ENCODE measurements around the gene MARCHF10. TPM values are rescaled to one million over a fixed set of nuclear protein-coding genes. Genes with fewer than 3 reads are reported as not detected.
A peak's percentile ranks its signal among the peaks of the same experiment; 100 is the strongest.

MARCHF10 gene
- total RNA-seq, 2 experiments from 2014 or later: not detected

- ChIA-PET CTCF (no interaction called here), POLR2A (no interaction called here)
- H3K27me3 Mint-ChIP-seq: peaks cover 17% of the 10 kb centered on the region
- H3K27ac Mint-ChIP-seq: no peak overlapping the region
- peak; percentile 9 for DNase-seq
- no peak for ATAC-seq
- H3K36me3 Mint-ChIP-seq (ENCODE audit: low read depth): no peaks in the 10 kb centered on the region
- H3K9me3 Mint-ChIP-seq (ENCODE audit: low read depth): no peaks in the 10 kb centered on the region
- intact Hi-C loops (cut with DNase I, micrococcal nuclease): no loop called here
- H3K4me3 Mint-ChIP-seq: no peak overlapping the region
- peaks cover 7% of the 10 kb centered on the region for H3K4me1 Mint-ChIP-seq
Measured at GRCh38 chr17:62819511-62820221, 11.6 kb upstream of the MARCHF10 start.

GRCh38 chr17:62818526-62818925 is 10.4 kb upstream of the MARCHF10 start:
- Mint-ChIP-seq H3K27me3 (peaks cover 17% of the 10 kb centered on the region), H3K4me3 (no peak overlapping the region), H3K27ac (no peak overlapping the region), H3K4me1 (peaks cover 7% of the 10 kb centered on the region), H3K36me3 (ENCODE audit: low read depth) (no peaks in the 10 kb centered on the region), H3K9me3 (ENCODE audit: low read depth) (no peaks in the 10 kb centered on the region)
- CTCF ChIA-PET: interaction anchor here (0.7 kb wide), 1 partner anchor 1172 kb away, joined by 4 read pairs; no protein-coding TSS in a partner anchor
- POLR2A ChIA-PET: no interaction called here
- ATAC-seq (no peak), DNase-seq (no peak)
- intact Hi-C loops (cut with DNase I, micrococcal nuclease): no loop called here

- H3K9me3 Mint-ChIP-seq (ENCODE audit: low read depth): no peaks in the 10 kb centered on the region
- DNase-seq: no peak
- ATAC-seq: no peak
- ChIA-PET POLR2A (no interaction called here), CTCF (no interaction called here)
- no peak overlapping the region for H3K27ac Mint-ChIP-seq
- H3K27me3 Mint-ChIP-seq: peaks cover 19% of the 10 kb centered on the region
- no peaks in the 10 kb centered on the region for H3K36me3 Mint-ChIP-seq (ENCODE audit: low read depth)
- H3K4me1 Mint-ChIP-seq: peaks cover 7% of the 10 kb centered on the region
- H3K4me3 Mint-ChIP-seq: no peak overlapping the region
- intact Hi-C loops (cut with DNase I, micrococcal nuclease): no loop called here
Measured at GRCh38 chr17:62816282-62816839, 8.2 kb upstream of the MARCHF10 start.

GRCh38 chr17:62809656-62810055 is 1.5 kb upstream of the MARCHF10 start:
- ChIA-PET POLR2A (no interaction called here), CTCF (no interaction called here)
- ATAC-seq (no peak), DNase-seq (no peak)
- intact Hi-C loops (cut with DNase I, micrococcal nuclease): no loop called here
- H3K4me3 Mint-ChIP-seq: no peak overlapping the region
- no peaks in the 10 kb centered on the region for H3K9me3 Mint-ChIP-seq (ENCODE audit: low read depth)
- peaks cover 31% of the 10 kb centered on the region for H3K27me3 Mint-ChIP-seq
- H3K4me1 Mint-ChIP-seq: peaks cover 3% of the 10 kb centered on the region
- no peaks in the 10 kb centered on the region for H3K36me3 Mint-ChIP-seq (ENCODE audit: low read depth)
- H3K27ac Mint-ChIP-seq: no peak overlapping the region

- ATAC-seq: no peak
- H3K27me3 Mint-ChIP-seq: peaks cover 40% of the 10 kb centered on the region
- intact Hi-C loops (cut with DNase I, micrococcal nuclease): no loop called here
- H3K4me1 Mint-ChIP-seq: peaks cover 3% of the 10 kb centered on the region
- H3K4me3 Mint-ChIP-seq: no peak overlapping the region
- no peaks in the 10 kb centered on the region for H3K36me3 Mint-ChIP-seq (ENCODE audit: low read depth)
- POLR2A ChIA-PET: no interaction called here
- no peaks in the 10 kb centered on the region for H3K9me3 Mint-ChIP-seq (ENCODE audit: low read depth)
- H3K27ac Mint-ChIP-seq: no peak overlapping the region
- CTCF ChIA-PET: no interaction called here
- DNase-seq: no peak
Measured at GRCh38 chr17:62808576-62808970, 459 bp upstream of the MARCHF10 start.

GRCh38 chr17:62805234-62805633 is 2.9 kb downstream of the MARCHF10 start:
- intact Hi-C loops (cut with DNase I, micrococcal nuclease): no loop called here
- ChIA-PET POLR2A (no interaction called here), CTCF (no interaction called here)
- ATAC-seq (no peak), DNase-seq (no peak)
- Mint-ChIP-seq H3K27ac (no peak overlapping the region), H3K4me1 (peaks cover 3% of the 10 kb centered on the region), H3K36me3 (ENCODE audit: low read depth) (no peaks in the 10 kb centered on the region), H3K4me3 (no peak overlapping the region), H3K27me3 (peaks cover 42% of the 10 kb centered on the region), H3K9me3 (ENCODE audit: low read depth) (no peaks in the 10 kb centered on the region)

- no peaks in the 10 kb centered on the region for H3K9me3 Mint-ChIP-seq (ENCODE audit: low read depth)
- ChIA-PET CTCF (no interaction called here), POLR2A (no interaction called here)
- H3K27ac Mint-ChIP-seq: no peak overlapping the region
- intact Hi-C loops (cut with DNase I, micrococcal nuclease): no loop called here
- no peaks in the 10 kb centered on the region for H3K36me3 Mint-ChIP-seq (ENCODE audit: low read depth)
- ATAC-seq: no peak
- H3K4me3 Mint-ChIP-seq: no peak overlapping the region
- no peak for DNase-seq
- H3K4me1 Mint-ChIP-seq: peaks cover 3% of the 10 kb centered on the region
- H3K27me3 Mint-ChIP-seq: peaks cover 41% of the 10 kb centered on the region
Measured at GRCh38 chr17:62804822-62805221, 3.3 kb downstream of the MARCHF10 start.

GRCh38 chr17:62804025-62804424 is 4.1 kb downstream of the MARCHF10 start:
- H3K9me3 Mint-ChIP-seq (ENCODE audit: low read depth): no peaks in the 10 kb centered on the region
- no peak for DNase-seq
- no peaks in the 10 kb centered on the region for H3K36me3 Mint-ChIP-seq (ENCODE audit: low read depth)
- peaks cover 37% of the 10 kb centered on the region for H3K27me3 Mint-ChIP-seq
- CTCF ChIA-PET: no interaction called here
- POLR2A ChIA-PET: no interaction called here
- intact Hi-C loops (cut with DNase I, micrococcal nuclease): no loop called here
- no peak for ATAC-seq
- H3K4me1 Mint-ChIP-seq: peaks cover 3% of the 10 kb centered on the region
- no peak overlapping the region for H3K27ac Mint-ChIP-seq
- no peak overlapping the region for H3K4me3 Mint-ChIP-seq

- Mint-ChIP-seq H3K4me1 (peaks cover 2% of the 10 kb centered on the region), H3K9me3 (ENCODE audit: low read depth) (no peaks in the 10 kb centered on the region), H3K27ac (no peak overlapping the region), H3K27me3 (peaks cover 38% of the 10 kb centered on the region), H3K36me3 (ENCODE audit: low read depth) (no peaks in the 10 kb centered on the region), H3K4me3 (no peak overlapping the region)
- intact Hi-C loops (cut with DNase I, micrococcal nuclease): no loop called here
- no peak for ATAC-seq
- ChIA-PET CTCF (no interaction called here), POLR2A (interaction anchor here (0.5 kb wide), 1 partner anchor 22 kb away, joined by 3 read pairs; no protein-coding TSS in a partner anchor)
- no peak for DNase-seq
Measured at GRCh38 chr17:62802561-62803205, 5.4 kb downstream of the MARCHF10 start.

- ATAC-seq (no peak), DNase-seq (no peak)
- H3K36me3 Mint-ChIP-seq (ENCODE audit: low read depth): no peaks in the 10 kb centered on the region
- H3K4me1 Mint-ChIP-seq: no peaks in the 10 kb centered on the region
- POLR2A ChIA-PET: no interaction called here
- no peak overlapping the region for H3K4me3 Mint-ChIP-seq
- CTCF ChIA-PET: no interaction called here
- H3K9me3 Mint-ChIP-seq (ENCODE audit: low read depth): no peaks in the 10 kb centered on the region
- intact Hi-C loops (cut with DNase I, micrococcal nuclease): no loop called here
- peaks cover 30% of the 10 kb centered on the region for H3K27me3 Mint-ChIP-seq
- no peak overlapping the region for H3K27ac Mint-ChIP-seq
Measured at GRCh38 chr17:62801553-62802114, 6.5 kb downstream of the MARCHF10 start.

GRCh38 chr17:62800585-62800984 is 7.5 kb downstream of the MARCHF10 start:
- no peaks in the 10 kb centered on the region for H3K4me1 Mint-ChIP-seq
- H3K27me3 Mint-ChIP-seq: peaks cover 31% of the 10 kb centered on the region
- intact Hi-C loops (cut with DNase I, micrococcal nuclease): no loop called here

GRCh38 chr17:62797959-62798358 is 10.2 kb downstream of the MARCHF10 start:
- DNase-seq (no peak), ATAC-seq (peak; percentile 53)
- Mint-ChIP-seq H3K4me3 (no peak overlapping the region), H3K36me3 (ENCODE audit: low read depth) (no peaks in the 10 kb centered on the region), H3K27me3 (peaks cover 27% of the 10 kb centered on the region), H3K4me1 (peaks cover 9% of the 10 kb centered on the region), H3K9me3 (ENCODE audit: low read depth) (no peaks in the 10 kb centered on the region), H3K27ac (peak overlapping the region; percentile 7)
- ChIA-PET CTCF (no interaction called here), POLR2A (no interaction called here)
- intact Hi-C loops (cut with DNase I, micrococcal nuclease): no loop called here

More at GRCh38 chr17:62800585-62800984, 7.5 kb downstream of the MARCHF10 start:
- DNase-seq: no peak
- Mint-ChIP-seq H3K4me3 (no peak overlapping the region), H3K27ac (no peak overlapping the region), H3K9me3 (ENCODE audit: low read depth) (no peaks in the 10 kb centered on the region), H3K36me3 (ENCODE audit: low read depth) (no peaks in the 10 kb centered on the region)
- ChIA-PET CTCF (interaction anchor here (0.7 kb wide), 1 partner anchor 11 kb away, joined by 3 read pairs; no protein-coding TSS in a partner anchor), POLR2A (no interaction called here)
- ATAC-seq: no peak

All from activated CD4-positive, alpha-beta T cell treated with anti-CD3 and anti-CD28 coated beads for 36 hours (primary cell).